GM18520 (cell line): ENCODE results near the gene STRADA.

Experiments used
- ATAC-seq: cut with Tn5 transposase; IDR thresholded peaks from one replicate; pipeline ENCODE4 v1.9.1; 2021; ENCODE audit not compliant: unreplicated experiment

STRADA gene

DNA sequence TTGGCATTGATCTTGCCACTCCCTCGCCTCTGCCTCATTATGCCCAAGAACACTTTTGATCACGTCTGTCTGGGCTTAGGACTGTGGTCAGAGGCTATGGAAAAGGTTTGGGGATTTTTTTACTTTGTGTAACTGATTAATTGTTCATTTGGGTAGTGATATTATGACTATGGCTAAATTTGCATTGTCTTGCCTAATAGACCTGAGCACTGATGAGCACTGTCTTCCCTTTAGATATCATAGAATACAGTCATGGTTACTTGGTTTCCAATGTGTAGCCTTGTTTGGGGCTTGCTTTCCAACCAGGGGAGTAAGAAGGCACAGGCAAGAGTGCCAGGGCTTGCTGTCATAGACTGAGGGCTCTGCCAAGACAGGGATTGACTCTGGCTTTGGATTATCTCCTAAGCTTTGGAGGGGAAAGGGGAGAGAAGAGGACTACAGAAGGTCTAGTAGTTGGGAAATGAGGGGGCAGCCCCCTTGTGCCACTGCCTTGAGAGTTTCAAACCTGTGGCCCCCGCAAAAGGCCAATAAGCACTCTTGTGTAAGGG, 55.4 kb downstream of the STRADA start:
- ATAC-seq, result no peak

DNA sequence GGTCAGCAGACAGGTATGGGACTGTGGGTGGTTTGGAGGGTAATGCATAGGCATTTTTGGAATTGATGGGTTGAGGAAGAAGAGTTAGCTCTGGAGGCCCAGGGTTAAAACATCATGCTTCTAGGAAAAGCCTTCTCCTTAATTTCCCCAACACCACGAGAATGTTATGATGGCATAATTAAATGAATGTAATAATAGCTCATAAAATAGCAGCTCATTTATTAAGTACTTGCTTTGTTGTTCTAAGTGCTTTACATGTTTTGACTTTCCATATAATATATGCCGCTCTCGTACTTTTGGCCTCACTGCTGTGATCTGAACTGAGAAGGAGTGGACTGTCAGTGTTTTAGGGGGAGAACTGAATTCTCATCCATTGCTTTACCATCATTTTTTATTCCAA, 56.0 kb downstream of the STRADA start:
- no peak for ATAC-seq

DNA sequence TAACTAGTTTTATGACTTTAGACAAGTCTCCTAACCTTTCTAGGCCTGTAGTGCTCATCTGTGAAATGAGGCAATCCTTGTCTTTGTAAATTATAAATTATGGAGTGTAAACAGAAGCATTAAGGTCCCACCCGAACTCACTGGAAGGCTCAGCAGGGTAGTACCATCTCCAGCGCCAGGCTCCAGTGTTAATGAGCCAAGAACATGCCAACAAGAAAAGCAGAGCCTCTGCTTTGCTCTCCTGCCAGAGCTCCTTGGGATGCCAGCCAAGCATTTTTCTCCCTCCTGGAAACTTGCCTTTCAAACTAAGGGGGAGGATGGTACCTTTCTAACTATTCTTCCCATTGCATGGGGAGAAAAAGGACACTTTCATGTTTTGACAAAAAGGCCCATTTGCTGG, 56.6 kb downstream of the STRADA start:
- ATAC-seq, result no peak

DNA sequence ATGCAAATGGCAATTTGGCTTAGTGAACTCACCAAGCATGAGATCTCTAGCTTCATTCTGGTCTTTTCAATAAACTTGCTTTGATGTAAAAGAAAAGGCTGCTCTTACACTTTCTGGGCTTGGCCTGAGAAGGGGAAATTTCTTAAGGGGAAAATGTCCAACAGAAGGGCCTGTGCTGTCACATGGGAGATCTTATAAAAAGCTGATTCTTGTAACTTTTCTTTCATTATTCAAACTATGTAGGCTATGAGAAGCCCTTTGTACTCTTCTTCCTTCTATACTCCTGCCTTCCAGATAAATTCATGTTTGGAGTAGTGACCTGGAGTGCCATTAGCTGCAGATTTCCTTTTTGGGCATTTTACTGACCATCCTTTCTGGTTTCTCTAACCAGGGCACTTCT, 58.6 kb downstream of the STRADA start:
- ATAC-seq, result no peak

DNA sequence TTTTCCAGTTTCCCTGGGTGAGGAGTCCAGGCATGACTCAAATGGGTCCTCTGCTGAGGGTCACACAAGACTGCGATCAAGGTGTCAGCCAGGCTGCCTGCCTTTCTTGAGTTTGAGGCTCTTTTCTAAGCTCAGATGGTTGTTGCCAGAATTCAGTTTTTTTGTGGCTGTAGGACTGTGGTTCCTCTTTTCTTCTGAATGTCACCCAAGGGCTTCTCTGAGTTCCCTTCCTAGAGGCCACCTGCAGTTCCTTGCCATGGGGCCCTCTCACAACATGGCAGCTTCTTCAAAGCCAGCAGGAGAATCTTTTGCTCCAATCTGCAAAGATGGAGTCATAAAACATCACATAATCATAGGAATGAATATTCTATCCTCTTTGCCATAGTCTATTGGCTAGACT, 59.2 kb downstream of the STRADA start:
- no peak for ATAC-seq

DNA sequence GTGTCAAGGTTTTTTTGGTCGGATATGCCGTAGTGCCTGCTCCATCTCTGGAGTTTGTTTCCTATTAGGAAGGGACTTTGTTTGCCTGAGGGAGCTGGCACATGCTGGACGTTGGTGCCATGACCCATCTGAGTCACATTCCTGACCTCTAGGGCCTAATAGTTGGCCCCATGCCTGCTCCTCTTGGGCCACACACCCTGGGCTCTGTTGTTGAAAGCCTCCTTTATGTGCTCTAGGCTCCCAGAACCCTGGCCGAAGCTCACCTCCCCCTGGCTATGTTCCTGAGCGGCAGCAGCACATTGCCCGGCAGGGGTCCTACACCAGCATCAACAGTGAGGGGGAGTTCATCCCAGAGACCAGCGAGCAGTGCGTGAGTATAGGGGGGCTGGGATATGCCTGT, 60.1 kb downstream of the STRADA start:
- no peak for ATAC-seq

DNA sequence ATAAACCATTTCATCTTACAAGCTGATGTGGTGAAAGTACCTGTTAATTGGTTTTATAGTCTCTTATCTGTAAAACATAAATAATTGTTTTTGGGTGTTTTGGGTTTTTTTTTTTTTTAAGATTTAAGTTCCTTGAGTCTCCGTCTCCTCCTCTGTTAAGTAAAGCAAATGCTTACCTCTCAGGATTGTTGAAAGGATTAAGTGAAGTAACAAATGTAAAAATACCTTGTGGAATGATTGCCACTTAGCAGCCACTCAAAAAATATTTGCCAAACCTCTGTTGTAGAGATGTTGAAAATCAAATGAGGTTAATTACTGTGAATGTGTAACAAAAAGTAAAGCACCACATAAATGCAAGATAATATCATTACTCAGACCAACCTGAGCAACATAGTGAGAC, 60.9 kb downstream of the STRADA start:
- ATAC-seq, result no peak

DNA sequence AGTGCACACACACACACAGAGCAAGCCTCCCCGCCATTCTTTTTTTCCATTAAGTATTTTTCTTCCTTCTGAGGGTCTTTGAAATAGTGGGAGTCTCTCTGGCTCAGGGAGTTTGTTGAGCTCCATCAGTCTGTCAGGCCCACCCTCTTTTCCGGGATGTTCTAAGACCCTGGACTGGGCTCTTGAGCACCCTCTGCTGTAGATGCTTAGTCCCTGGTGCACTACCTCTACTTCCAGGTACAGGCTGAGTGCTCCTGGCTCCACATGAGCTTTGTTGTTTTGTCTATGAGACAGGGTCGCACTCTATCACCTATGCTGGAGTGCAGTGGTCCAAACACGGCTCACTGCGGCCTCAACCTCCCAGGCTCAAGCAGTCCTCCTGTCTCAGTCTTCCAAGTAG, 62.4 kb downstream of the STRADA start:
- no peak for ATAC-seq

DNA sequence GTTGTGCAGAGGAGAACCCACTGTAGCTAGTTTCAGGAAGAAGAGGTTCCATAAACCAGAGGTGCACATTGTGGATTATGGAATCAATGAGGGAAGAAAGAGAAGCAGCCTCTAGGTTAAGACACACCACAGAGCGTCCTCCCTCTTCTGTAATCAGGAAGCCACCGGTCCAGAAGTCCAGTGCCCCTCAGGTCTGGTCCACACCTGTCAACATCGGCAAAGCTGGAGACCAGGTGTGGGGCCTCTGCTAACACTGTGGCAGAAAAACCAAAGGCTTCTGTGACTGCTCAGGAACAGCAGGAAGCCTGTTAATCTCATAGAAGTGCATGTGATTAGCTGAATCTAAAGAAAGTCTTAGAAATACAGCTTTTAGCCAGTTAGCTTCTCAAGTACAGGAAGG, 65.0 kb downstream of the STRADA start:
- ATAC-seq, result no peak

DNA sequence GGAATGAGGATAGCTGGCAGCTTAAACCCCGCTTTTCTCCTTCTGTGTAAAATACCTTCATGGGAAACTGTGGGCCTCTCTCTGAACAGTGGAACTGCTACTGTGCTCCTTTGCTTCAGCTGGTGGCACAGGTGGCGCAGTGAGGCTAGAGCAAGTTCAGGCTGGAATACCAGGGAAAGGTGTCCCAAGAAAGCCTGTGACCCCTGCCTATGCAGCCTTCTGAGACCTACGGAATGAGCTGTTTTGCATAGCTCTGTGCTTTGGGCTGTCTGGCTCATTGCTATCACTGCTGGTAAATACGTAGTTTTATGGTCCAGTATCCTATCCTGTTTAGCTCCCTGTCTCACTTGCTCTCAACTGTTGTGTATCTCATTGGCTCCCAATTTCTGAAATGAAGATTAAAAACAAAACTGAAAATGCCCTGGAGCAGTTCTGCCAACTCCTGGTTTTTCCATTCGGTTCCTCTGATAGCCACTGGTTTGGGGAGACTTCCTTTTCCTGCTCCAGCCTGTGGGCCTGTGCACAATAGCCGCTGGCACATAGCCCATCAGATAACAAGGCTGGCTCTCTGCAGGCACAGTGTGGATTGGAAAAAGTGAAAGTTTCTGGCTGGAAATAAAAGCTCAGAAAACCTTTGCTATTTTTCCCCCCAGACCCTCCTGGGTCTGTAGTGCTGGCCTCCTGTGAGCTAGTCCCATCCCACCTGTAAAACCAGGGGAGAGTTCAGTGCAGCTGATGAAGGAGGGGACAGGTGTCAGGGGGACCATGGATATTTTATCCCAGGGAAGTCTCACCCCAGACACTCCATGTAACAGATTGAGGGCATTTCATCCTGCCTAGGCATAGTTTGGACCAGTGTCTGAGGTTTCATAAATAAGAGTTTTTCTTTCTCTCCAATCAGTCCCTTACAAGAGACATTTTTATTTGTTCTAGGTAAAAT, 65.7 kb downstream of the STRADA start:
- ATAC-seq, result no peak

DNA sequence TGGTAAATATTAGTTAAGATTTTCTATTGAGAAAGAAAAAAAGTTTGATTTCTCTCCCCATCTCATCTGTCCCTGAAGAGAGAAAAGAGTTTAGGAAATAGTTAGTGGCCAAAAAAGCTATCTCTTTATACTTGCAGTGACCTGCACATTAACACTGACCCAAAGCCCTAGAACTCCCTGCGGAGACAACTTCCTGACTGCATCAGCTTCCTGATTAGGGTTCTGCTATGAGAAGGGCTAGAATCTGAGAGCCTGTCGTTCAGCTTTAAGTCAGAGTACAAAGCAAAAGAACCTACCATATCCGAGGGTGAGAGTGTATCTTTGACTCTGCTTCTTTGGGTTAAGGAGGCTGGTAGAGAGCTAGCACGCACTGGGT, 66.4 kb downstream of the STRADA start:
- ATAC-seq, result no peak

DNA sequence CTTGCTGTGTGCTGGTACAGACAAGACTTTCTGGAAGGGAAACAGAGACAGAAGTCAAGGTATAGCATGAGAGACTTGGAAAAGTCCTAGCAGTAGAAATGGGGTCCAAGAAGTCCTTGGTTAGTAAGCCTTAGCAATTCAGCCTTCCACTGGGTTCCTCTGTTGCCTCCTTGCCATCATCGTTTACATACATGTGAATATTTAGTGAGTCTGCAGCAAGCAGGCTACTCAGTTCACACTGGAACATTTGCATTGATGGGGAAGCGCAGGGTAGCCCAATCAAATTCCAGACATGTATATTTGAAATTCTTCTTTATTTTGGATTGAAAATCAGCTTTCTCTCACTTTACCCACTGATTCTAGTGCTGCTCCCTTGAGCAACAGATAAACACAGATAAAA, 68.7 kb downstream of the STRADA start:
- ATAC-seq, result no peak

DNA sequence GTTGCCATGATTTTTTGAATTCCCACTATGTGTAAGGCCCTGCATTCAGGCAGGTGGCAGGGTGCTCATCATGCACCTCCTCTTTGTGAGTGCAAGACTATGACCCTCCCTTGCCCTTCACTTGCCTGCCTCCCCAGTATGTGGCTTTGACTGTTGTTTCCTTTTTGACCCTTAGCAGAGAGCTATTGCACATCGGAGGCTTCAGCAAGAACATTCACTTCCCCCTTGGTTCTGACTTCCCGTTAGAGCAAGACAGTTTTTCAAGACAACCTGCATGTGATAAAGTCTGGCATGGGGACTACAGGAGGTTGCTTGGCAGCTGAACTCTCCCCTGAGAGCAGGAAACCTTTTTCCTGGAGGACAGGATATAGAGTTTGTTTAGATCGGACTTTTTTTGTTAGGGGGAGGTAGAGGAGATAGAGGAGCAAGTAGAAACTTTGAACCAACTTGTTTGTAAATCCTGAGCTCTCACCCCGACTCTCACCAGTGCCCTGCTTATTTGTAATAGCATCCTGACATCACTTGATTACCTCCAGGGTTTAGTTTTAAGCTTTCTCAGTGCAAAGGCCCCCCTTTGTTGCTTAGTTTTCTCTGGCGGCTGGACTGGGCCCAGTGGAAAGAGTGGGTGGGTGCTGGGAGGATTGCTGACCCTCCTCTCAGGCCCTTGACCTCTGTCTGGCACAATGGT, 75.9 kb downstream of the STRADA start:
- no peak for ATAC-seq

DNA sequence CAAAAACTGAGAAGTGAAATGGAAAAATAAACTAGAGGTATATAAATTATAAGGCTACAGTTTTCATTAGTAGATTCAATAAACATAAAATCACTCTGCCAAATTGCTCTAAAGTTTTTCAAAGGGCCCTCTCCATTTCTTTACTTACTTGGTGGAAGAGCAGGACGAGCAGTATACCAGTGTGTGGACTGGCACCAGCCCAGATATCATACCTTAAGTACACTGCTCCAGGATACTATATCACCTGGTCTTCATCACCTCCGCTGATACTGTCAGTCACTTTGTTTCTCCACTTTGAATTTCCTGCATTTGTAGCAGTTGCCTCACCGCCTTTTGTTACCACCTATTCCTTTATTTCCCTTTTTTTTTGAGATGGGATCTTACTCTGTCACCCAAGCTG, 81.7 kb downstream of the STRADA start:
- ATAC-seq, result no peak

DNA sequence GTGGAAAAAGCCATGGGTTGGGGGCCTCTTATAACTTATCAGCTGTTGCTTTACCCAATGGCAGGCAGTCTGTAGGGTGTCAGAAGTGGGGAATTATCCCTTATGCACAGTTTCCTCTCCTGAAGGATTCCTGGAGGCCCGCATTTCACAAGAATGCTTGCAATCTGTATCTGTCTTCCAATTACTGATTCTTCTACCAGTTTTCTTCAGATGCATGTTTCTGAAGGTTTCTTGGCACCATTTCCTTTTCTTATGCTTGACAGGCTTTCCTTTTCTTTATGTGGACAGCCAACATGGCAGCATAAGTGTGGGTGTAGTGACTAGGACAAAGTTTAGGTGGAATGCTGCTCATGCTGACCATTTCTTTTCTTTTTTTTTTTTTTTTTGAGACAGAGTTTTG, 83.2 kb downstream of the STRADA start:
- no peak for ATAC-seq

DNA sequence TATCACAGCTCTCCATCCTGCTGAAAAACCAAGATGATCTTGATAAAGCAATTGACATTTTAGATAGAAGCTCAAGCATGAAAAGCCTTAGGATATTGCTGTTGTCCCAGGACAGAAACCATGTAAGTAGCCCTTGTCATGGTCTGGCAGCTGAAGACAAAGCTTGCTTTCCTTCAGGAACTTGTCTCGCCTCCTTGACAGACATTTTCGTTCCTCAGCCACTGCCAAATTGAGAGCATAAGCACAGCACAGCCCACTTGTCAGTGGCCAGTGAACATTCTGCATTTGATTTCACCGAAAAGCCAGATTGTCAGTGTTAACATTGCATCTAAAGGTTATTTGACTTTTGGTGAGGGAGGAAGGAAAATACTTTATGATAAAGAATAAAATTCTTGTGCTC, 83.8 kb downstream of the STRADA start:
- ATAC-seq, result no peak

DNA sequence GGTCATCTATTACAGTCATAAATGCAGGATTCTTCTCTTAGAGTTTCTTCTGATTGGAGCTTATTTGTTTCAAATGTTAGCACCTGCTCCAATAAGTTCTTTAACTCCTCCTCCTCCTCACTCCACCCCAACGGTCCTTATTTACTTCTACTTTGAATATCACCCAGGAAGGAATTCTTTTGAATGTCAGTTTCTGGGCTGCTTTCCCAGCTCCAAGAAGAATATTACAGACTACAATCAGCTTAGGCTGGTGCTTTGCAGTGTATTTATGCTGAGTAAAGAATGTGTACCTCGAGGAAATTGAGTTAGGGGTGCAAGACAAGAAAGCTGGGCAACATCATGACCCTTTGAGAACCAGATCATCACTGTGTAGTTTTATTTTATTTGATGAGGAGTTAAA, 88.5 kb downstream of the STRADA start:
- no peak for ATAC-seq
